HG03095 (cell line): ENCODE measurements around the gene ATG9B.

ENCODE experiments used
- ATAC-seq: cut with Tn5 transposase; IDR thresholded peaks from one replicate; pipeline ENCODE4 v1.9.1; 2021; ENCODE audit warnings: moderate library complexity; ENCODE audit not compliant: unreplicated experiment

Gene ATG9B

DNA sequence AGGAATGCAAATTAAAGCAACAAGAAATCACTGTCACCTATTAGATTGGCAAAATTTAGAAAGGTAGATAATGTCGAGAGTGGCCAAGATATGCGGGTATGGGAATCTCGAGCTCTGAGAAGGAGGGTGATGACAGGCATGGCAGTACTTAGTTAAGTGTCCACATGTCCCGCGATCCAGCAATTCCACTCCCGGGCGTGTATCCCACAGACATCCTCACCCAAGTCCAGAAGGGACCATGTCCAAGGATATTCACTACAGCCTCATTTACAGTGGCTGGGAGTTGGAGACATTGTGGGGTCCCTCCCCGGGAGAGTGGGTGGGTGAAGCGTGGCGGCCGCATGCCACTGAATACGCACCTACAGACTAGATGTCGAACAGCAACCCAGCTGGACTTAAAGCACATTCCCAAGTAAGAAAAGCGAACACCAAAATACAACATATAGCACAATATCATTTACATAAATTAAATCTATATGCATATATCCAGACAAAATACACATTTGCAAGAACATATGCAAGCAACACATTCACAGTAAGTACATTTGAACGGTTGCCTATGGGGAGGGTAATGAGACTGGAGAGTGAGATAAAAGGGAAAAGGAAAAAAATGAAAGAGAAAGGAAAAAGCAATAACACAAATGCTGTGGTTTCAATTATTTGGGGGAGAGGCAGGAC lies 56.1 kb downstream of the ATG9B start:
- no peak for ATAC-seq

DNA sequence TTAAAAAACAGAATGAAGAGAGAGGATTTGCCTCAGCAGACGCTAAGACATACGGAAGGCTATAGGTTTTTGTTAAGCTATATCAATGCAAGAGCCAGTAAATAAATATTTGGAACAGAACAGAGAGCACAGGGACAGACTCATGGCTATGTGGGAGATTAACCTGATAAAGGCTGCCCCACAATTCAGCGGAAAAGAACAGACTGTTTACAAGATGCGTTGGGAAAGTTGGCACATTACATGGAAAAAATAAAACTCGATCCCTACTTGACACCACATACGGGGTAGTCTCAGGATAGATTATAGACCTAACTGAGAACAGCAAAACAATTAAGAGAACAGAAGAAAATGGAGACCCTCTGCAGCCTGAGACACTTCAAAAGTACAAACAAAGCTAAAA lies 56.9 kb downstream of the ATG9B start:
- ATAC-seq, result no peak

DNA sequence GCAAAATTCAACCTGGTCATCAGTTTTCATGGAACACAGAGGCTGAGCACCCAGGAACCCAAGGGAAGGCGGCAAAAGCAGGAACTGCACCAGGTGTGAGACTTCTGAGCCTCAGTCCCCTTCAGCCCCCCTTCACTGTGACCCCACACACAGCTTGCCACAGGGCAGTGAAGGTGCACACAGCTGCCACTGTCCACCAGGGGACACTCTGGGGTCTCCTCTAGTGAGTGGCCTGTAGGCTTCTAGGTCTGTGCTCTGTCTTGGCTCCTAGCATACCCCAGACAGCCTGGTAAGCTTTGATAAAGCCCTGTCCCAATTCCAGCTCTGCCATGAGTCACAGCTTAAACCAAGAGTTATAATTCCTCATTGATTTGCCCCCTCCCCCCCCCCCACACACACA lies 58.3 kb downstream of the ATG9B start:
- no peak for ATAC-seq

- ATAC-seq, result no peak
These were observed 58.9 kb downstream of the ATG9B start for GRCh38 chr7:150965273-150965830.
